Lower leg skin (tissue), 3 donors: ENCODE measurements around the gene STAT3.

Experiments
- POLR2A ChIP-seq, 2 donors: fragments of 450-650 bp; IDR thresholded peaks; one replicate each; pipeline ENCODE4 v1.6.1; 2016 to 2017; ENCODE audit warnings: antibody characterized with exemption in 2 of 2, mild to moderate bottlenecking in 1 of 2, moderate library complexity in 1 of 2
- TF ChIP-seq, protein P1 (sequence below), 3 donors: fragments of 450-650 bp; IDR thresholded peaks; one replicate each; pipeline ENCODE4 v1.5.1; 2016; ENCODE audit warnings: antibody characterized with exemption in 3 of 3, mild to moderate bottlenecking in 3 of 3, moderate library complexity in 2 of 3

DNA sequence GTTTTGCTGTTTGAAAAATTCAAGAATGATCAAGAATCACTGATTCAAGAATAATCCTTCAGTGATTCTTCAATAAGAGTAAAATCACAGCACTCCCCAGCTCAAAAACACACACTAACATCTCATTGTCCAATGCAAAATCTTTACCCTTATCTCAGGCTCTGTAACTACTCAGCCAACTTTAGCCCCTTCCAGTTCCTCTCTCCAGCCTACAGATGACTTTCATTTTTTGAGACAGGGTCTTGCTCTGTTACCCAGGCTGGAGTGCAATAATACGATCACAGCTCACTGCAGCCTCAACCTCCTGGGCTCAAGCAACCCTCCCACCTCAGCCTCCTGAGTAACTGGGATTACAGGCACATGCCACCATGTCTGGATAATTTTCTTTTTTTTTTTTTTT is 25.0 kb downstream of the STAT3 start:
- TF ChIP-seq POLR2A (IDR thresholded peaks at IDR 0.05) = no peak
- TF ChIP-seq, protein P1, sequence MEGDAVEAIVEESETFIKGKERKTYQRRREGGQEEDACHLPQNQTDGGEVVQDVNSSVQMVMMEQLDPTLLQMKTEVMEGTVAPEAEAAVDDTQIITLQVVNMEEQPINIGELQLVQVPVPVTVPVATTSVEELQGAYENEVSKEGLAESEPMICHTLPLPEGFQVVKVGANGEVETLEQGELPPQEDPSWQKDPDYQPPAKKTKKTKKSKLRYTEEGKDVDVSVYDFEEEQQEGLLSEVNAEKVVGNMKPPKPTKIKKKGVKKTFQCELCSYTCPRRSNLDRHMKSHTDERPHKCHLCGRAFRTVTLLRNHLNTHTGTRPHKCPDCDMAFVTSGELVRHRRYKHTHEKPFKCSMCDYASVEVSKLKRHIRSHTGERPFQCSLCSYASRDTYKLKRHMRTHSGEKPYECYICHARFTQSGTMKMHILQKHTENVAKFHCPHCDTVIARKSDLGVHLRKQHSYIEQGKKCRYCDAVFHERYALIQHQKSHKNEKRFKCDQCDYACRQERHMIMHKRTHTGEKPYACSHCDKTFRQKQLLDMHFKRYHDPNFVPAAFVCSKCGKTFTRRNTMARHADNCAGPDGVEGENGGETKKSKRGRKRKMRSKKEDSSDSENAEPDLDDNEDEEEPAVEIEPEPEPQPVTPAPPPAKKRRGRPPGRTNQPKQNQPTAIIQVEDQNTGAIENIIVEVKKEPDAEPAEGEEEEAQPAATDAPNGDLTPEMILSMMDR (IDR thresholded peaks at IDR 0.05) = no peak
